Hepatocyte (in vitro differentiated cells): ENCODE measurements around the gene RNASE1. TPM values are rescaled to one million over a fixed set of nuclear protein-coding genes. Genes with fewer than 3 reads are reported as not detected.
A peak's percentile ranks its signal among the peaks of the same experiment; 100 is the strongest.
"Not testable (repeated sequence)": the region's sequence is repeated elsewhere in the genome, so short reads cannot be mapped to it uniquely, and the experiment has no call there.

ENCODE experiments used
- DNase-seq: peaks from one replicate; pipeline ENCODE4 v3.0.0-alpha.2; 2016; ENCODE audit warnings: low spot score
- H2AFZ ChIP-seq: fragments of 200-600 bp; sonication (generic); 2 replicates; pipeline ENCODE4 v1.6.0; 2016; ENCODE audit warnings: antibody characterized with exemption, mild to moderate bottlenecking
- H3K27ac ChIP-seq: fragments of 200-600 bp; sonication (generic); 2 replicates; pipeline ENCODE4 v1.5.1; 2016; ENCODE audit warnings: mild to moderate bottlenecking
- H3K27me3 ChIP-seq: fragments of 200-600 bp; sonication (generic); 2 replicates; pipeline ENCODE4 v1.6.1; 2016
- H3K36me3 ChIP-seq: fragments of 200-600 bp; sonication (generic); replicated peaks from 2 replicates; pipeline ENCODE4 v1.5.1; 2016; ENCODE audit warnings: low read depth; ENCODE audit not compliant: insufficient read depth
- H3K4me1 ChIP-seq: fragments of 200-600 bp; sonication (generic); 2 replicates; pipeline ENCODE4 v1.5.1; 2016; ENCODE audit warnings: mild to moderate bottlenecking, moderate library complexity; ENCODE audit not compliant: insufficient read depth
- H3K4me2 ChIP-seq: fragments of 200-600 bp; sonication (generic); 2 replicates; pipeline ENCODE4 v1.6.0; 2016
- H3K4me3 ChIP-seq: fragments of 200-600 bp; sonication (generic); 2 replicates; pipeline ENCODE4 v1.5.1; 2016; ENCODE audit warnings: mild to moderate bottlenecking
- H3K79me2 ChIP-seq: fragments of 200-600 bp; sonication (generic); 2 replicates; pipeline ENCODE4 v1.6.0; 2017; ENCODE audit warnings: mild to moderate bottlenecking
- H3K9me2 ChIP-seq: fragments of 200-600 bp; sonication (generic); replicated peaks from 2 replicates; pipeline ENCODE4 v1.6.0; 2017; ENCODE audit warnings: mild to moderate bottlenecking; ENCODE audit not compliant: insufficient read depth
- H3K9me3 ChIP-seq: fragments of 200-600 bp; sonication (generic); 2 replicates; pipeline ENCODE4 v1.5.1; 2016; ENCODE audit warnings: low read depth, mild to moderate bottlenecking
- H4K20me1 ChIP-seq: fragments of 200-600 bp; sonication (generic); 2 replicates; pipeline ENCODE4 v1.6.0; 2016; ENCODE audit warnings: mild to moderate bottlenecking; ENCODE audit not compliant: insufficient read depth, poor library complexity, severe bottlenecking
- EZH2 ChIP-seq: fragments of 200-600 bp; sonication (generic); IDR thresholded peaks from 2 replicates; pipeline ENCODE4 v1.6.1; 2016; ENCODE audit warnings: antibody characterized with exemption, mild to moderate bottlenecking, borderline replicate concordance
- EZH2phosphoT487 ChIP-seq: fragments of 200-600 bp; sonication (generic); IDR thresholded peaks from one replicate; pipeline ENCODE4 v1.6.1; 2018; ENCODE audit warnings: antibody characterized with exemption, mild to moderate bottlenecking, low read depth, moderate library complexity; ENCODE audit not compliant: unreplicated experiment, severe bottlenecking
- WGBS: methylation state at CpG from one replicate; pipeline ENCODE4 v1.1.6; 2016; ENCODE audit warnings: low lambda C conversion rate; ENCODE audit errors: missing lambda C conversion rate; 5-methylcytosine and 5-hydroxymethylcytosine counted together
- polyA plus RNA-seq: library from polyadenylated mRNA; unstranded; fragments of >200 nt; fragmentation: Nextera tagmentation; extraction: Ambion mirVana; gene quantifications from 2 replicates; pipeline ENCODE4 v1.2.1, GENCODE V29; 2016
- total RNA-seq: library from RNA; depleted of rRNA; stranded (reverse); fragments of >200 nt; gene quantifications from 2 replicates; pipeline ENCODE4 v1.2.3, GENCODE V29; 2014
- TF ChIP-seq, protein P1 (sequence below): fragments of 200-600 bp; sonication (generic); IDR thresholded peaks from 2 replicates; pipeline ENCODE4 v1.5.1; 2016; ENCODE audit warnings: antibody characterized with exemption, mild to moderate bottlenecking; ENCODE audit not compliant: poor library complexity

Gene RNASE1
- total and polyA plus RNA-seq, 2 experiments from 2014 or later: 61.0 to 135 TPM

DNA sequence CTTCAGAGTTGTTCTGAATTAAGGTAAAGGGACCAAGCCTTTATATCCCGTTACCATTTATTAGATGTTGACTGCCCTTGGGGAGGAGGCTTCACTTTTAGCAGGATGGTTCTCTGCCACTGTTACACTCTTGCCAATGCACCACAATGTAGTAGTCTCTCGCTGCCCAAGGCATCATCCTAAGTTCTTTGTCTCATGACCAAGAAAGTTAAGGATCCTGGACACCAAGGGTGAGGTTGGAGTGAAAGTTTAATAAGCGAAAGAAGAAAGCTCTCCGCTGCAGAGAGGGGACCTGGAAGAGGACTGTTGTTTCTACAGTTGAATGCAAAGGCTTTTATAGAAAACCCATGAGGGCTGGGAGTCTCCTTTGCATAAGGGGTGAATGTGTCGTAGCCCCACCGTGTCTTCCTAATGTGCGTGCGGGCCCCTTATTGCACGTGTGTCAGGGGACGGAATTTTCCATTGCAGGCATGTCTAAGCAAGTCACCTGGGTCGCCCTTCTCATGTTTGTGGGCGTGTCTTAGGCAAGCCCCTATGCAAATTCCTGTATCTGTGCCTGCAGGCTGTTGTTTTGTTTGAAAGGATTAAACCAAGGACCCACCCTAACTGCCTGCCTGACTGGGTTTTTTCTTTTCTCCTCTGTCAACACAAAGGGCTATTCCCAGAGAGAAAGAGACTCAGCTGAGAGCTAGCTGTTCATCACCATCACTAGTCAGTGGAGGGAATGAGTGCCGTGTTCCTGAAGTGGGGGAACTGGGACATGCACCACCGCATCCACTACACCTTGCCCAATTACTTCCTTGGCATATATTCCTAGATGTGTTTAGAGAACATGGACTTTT, 17.6 kb upstream of the RNASE1 start:
- H3K27ac ChIP-seq: no peak overlapping the region
- WGBS: 81% methylated on average over 14 of the region's 14 CpGs

DNA sequence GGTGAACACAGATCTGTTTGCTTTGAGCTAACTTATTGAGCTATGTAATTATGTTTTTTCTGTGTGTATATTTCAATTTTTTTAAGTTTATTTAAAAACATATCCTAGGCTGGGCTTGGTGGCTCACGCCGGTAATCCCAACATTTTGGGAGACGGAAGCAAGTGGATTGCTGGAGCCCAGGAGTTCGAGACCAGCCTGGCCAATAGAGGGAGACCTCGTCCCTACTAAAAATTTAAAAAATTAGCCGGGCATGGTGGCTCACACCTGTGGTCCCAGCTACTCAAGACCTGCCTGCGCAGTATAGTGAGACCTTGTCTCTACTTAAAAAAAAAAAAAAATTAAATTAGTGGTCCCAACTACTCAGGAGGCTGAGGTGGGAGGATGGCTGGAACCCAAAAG, 16.2 kb upstream of the RNASE1 start:
- Histone ChIP-seq H3K9me3 (no peaks in the 10 kb centered on the region), H3K9me2 (no peaks in the 10 kb centered on the region), H4K20me1 (no peaks in the 10 kb centered on the region), H3K79me2 (peaks cover 8% of the 10 kb centered on the region), H2AFZ (no peak overlapping the region), H3K27ac (no peak overlapping the region), H3K27me3 (no peaks in the 10 kb centered on the region), H3K4me2 (no peak overlapping the region), H3K36me3 (no peaks in the 10 kb centered on the region), H3K4me1 (peaks cover 12% of the 10 kb centered on the region), H3K4me3 (no peak overlapping the region)
- WGBS: 85% methylated on average over 7 of the region's 7 CpGs
- DNase-seq: no peak
- TF ChIP-seq EZH2: no peak
- TF ChIP-seq, protein P1, sequence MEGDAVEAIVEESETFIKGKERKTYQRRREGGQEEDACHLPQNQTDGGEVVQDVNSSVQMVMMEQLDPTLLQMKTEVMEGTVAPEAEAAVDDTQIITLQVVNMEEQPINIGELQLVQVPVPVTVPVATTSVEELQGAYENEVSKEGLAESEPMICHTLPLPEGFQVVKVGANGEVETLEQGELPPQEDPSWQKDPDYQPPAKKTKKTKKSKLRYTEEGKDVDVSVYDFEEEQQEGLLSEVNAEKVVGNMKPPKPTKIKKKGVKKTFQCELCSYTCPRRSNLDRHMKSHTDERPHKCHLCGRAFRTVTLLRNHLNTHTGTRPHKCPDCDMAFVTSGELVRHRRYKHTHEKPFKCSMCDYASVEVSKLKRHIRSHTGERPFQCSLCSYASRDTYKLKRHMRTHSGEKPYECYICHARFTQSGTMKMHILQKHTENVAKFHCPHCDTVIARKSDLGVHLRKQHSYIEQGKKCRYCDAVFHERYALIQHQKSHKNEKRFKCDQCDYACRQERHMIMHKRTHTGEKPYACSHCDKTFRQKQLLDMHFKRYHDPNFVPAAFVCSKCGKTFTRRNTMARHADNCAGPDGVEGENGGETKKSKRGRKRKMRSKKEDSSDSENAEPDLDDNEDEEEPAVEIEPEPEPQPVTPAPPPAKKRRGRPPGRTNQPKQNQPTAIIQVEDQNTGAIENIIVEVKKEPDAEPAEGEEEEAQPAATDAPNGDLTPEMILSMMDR: no peak
- TF ChIP-seq EZH2phosphoT487: no peak

More for the DNA sequence above, 17.6 kb upstream of the RNASE1 start:
- Histone ChIP-seq H3K27me3 (no peaks in the 10 kb centered on the region), H3K9me3 (no peaks in the 10 kb centered on the region), H2AFZ (no peak overlapping the region), H3K4me1 (peaks cover 12% of the 10 kb centered on the region), H3K79me2 (peaks cover 17% of the 10 kb centered on the region), H3K4me2 (no peak overlapping the region), H4K20me1 (no peaks in the 10 kb centered on the region), H3K4me3 (no peak overlapping the region), H3K36me3 (no peaks in the 10 kb centered on the region), H3K9me2 (no peaks in the 10 kb centered on the region)
- DNase-seq: no peak
- TF ChIP-seq EZH2phosphoT487 (no peak), EZH2 (no peak)
- TF ChIP-seq, protein P1: no peak

DNA sequence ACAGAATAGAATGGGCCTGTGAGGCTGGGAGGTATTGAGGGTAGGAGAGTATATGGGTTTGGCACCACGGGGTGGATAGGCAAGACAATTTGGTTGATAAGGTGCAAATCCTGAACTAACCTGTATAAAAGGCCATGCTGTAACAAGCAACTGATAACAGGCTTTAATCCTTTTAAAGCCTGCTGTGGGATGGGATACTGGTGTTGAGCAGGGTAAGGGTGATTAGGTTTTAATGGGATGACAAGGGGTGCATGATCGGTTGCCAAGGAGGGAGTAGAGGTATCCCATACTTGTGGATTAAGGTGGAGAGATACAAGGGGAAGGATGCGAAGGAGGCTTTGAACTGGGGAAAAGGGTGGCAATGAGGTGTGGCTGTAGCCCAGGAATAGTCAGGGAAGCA, 13.3 kb upstream of the RNASE1 start:
- not testable (repeated sequence) for H3K79me2 ChIP-seq, H2AFZ ChIP-seq, H3K27me3 ChIP-seq, H3K9me2 ChIP-seq, H3K27ac ChIP-seq, H4K20me1 ChIP-seq, DNase-seq, H3K9me3 ChIP-seq, H3K4me3 ChIP-seq, H3K4me2 ChIP-seq, H3K36me3 ChIP-seq
- H3K4me1 ChIP-seq: peaks cover 32% of the 10 kb centered on the region
- 65% methylated on average over 3 of the region's 3 CpGs for WGBS

DNA sequence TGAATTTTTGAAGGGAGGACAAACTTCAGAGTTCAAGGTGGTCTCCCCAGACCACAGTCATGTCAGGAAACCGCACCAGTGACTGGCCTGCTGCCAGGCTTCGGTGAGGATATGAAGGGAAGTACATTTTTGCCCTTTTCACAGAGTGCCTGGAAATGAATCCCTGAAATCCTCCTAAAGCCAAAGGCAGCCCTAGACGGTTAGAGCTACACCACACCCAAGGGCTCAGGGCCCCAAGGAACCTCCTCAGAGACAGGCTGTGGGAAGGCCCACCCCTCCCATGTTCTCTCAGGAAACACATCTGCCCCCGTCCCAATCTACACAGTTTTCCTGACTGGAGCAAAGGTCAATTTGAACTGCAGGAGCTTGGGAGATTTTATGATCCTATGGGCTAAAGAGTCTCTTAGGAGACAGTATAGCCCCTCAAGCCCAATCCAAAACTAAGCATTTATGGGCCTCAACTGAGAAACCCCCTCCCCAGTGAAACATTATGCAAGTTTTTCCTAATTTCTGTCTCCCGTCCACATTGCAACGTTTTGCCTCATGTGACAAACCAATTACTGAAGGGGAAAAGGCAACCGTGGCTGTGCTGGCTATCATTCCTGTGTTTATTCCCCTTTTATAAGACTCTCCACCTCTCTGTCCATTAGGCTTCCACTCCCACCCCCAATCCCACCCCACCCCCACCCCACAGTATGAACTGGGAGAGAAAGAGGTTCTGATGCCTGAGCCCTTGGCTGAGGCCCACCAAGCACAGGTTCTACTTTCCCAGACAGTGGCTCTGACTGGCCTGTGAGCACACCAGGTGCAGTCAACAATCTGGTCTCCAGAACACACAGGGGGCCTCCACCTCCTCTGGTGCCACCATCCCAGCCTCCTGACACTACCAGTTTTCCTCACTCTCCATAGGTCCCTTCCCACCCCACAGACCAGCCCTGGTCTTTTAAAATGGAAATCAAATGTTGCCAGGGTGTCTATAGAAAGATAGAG, 9.6 kb upstream of the RNASE1 start:
- no peak for TF ChIP-seq EZH2
- TF ChIP-seq, protein P1: no peak
- TF ChIP-seq EZH2phosphoT487: no peak
- peak; percentile 20 for DNase-seq
- H2AFZ ChIP-seq: no peak overlapping the region
- H3K9me3 ChIP-seq: no peaks in the 10 kb centered on the region
- H3K4me3 ChIP-seq: no peak overlapping the region
- H3K36me3 ChIP-seq: no peaks in the 10 kb centered on the region
- no peaks in the 10 kb centered on the region for H3K27me3 ChIP-seq
- 42% methylated on average over 7 of the region's 7 CpGs for WGBS
- peak overlapping the region; percentile 47 for H3K4me2 ChIP-seq
- H3K27ac ChIP-seq: peak overlapping the region; percentile 74
- H4K20me1 ChIP-seq: no peaks in the 10 kb centered on the region
- peaks cover 36% of the 10 kb centered on the region for H3K4me1 ChIP-seq
- no peaks in the 10 kb centered on the region for H3K9me2 ChIP-seq
- no peaks in the 10 kb centered on the region for H3K79me2 ChIP-seq
